Fibroblast of lung (primary cell): ENCODE data around the gene DNAJB12. TPM values are rescaled to one million over a fixed set of nuclear protein-coding genes. Genes with fewer than 3 reads are reported as not detected.

Source experiments
- DNase-seq, 2 donors: peaks; one replicate each; pipeline versions ENCODE4 v3.0.0 to v3.0.0-alpha.2; 2010; ENCODE audit warnings: low read depth in 2 of 2
- H2AFZ ChIP-seq: 2 replicates; pipeline ENCODE4 v1.5.1; 2012; ENCODE audit warnings: low read length, control low read depth, inconsistent platforms
- H3K27ac ChIP-seq: 2 replicates; pipeline ENCODE4 v1.5.1; 2011; ENCODE audit warnings: low read length, control low read depth; ENCODE audit not compliant: insufficient read depth
- H3K27me3 ChIP-seq: 2 replicates; pipeline ENCODE4 v1.5.1; 2011; ENCODE audit warnings: mild to moderate bottlenecking, low read length; ENCODE audit not compliant: control insufficient read depth, insufficient read depth
- H3K36me3 ChIP-seq: 2 replicates; pipeline ENCODE4 v1.5.1; 2011; ENCODE audit warnings: low read length; ENCODE audit not compliant: control insufficient read depth, insufficient read depth
- H3K4me1 ChIP-seq: 2 replicates; pipeline ENCODE4 v1.5.1; 2011; ENCODE audit warnings: low read length; ENCODE audit not compliant: control insufficient read depth, insufficient read depth; ENCODE audit errors: extremely low read depth
- H3K4me2 ChIP-seq: 2 replicates; pipeline ENCODE4 v1.5.1; 2011; ENCODE audit warnings: low read length, control low read depth; ENCODE audit not compliant: insufficient read depth; ENCODE audit errors: extremely low read depth
- H3K4me3 ChIP-seq, 4 experiments: fragments of 200-600 bp in 1 of 4; sonication (generic) in 1 of 4; replicated peaks in 1 of 4; 2 replicates each; pipeline ENCODE4 v1.5.1; 2011 to 2016; ENCODE audit warnings: low read length in 4 of 4, low read depth in 3 of 4, mild to moderate bottlenecking in 3 of 4, control low read depth in 2 of 4, inconsistent platforms in 1 of 4, mixed read lengths in 1 of 4; ENCODE audit not compliant: insufficient read depth in 1 of 4; ENCODE audit errors: control extremely low read depth in 1 of 4
- H3K79me2 ChIP-seq: 2 replicates; pipeline ENCODE4 v1.5.1; 2012; ENCODE audit warnings: mild to moderate bottlenecking, low read length, inconsistent platforms; ENCODE audit not compliant: control insufficient read depth, insufficient read depth
- H3K9ac ChIP-seq: 2 replicates; pipeline ENCODE4 v1.5.1; 2011; ENCODE audit warnings: mild to moderate bottlenecking, low read length, control low read depth; ENCODE audit not compliant: insufficient read depth
- H3K9me3 ChIP-seq: 2 replicates; pipeline ENCODE4 v1.5.1; 2012; ENCODE audit warnings: low read depth, low read length; ENCODE audit not compliant: control insufficient read depth, insufficient read depth
- H4K20me1 ChIP-seq: 2 replicates; pipeline ENCODE4 v1.5.1; 2011; ENCODE audit warnings: low read length; ENCODE audit not compliant: control insufficient read depth, insufficient read depth; ENCODE audit errors: extremely low read depth
- CTCF ChIP-seq, 2 donors: IDR thresholded peaks in 1 of 2; conservative IDR thresholded peaks in 1 of 2; 1 replicate in 1 of 2; 2 replicates in 1 of 2; pipeline ENCODE4 v1.5.1; 2011 to 2012; ENCODE audit warnings: low read length in 2 of 2, control low read depth in 1 of 2, inconsistent platforms in 1 of 2, low read depth in 1 of 2, mild to moderate bottlenecking in 1 of 2
- EZH2 ChIP-seq: IDR thresholded peaks from 2 replicates; pipeline ENCODE4 v1.5.1; 2012; ENCODE audit warnings: low read length, control low read depth, mild to moderate bottlenecking; ENCODE audit errors: missing control alignments
- polyA plus RNA-seq, 2 donors: library from polyadenylated mRNA; depleted of rRNA in 1 of 2; stranded (reverse) in 1 of 2; unstranded in 1 of 2; fragments of >200 nt; gene quantifications; 2 replicates each; pipeline ENCODE4 v1.2.1, GENCODE V29; 2011 to 2012; ENCODE audit warnings: missing spikeins in 1 of 2
- total RNA-seq: library from RNA; depleted of rRNA; stranded (reverse); fragments of >200 nt; gene quantifications from 2 replicates; pipeline ENCODE4 v1.2.1, GENCODE V29; 2014

DNAJB12 gene
- total and polyA plus RNA-seq, 2 donors (not counting 1 experiment from before 2014, with no cell fraction given), result 17.2 to 26.3 TPM

- Histone ChIP-seq H3K4me1 (no peaks in the 10 kb centered on the region), H4K20me1 (no peaks in the 10 kb centered on the region), H3K9ac (no peak overlapping the region), H3K36me3 (peaks cover 14% of the 10 kb centered on the region), H3K4me3 (no peak overlapping the region), H3K79me2 (no peaks in the 10 kb centered on the region), H3K27me3 (no peaks in the 10 kb centered on the region), H3K4me2 (no peak overlapping the region), H3K27ac (no peak overlapping the region), H3K9me3 (no peaks in the 10 kb centered on the region), H2AFZ (no peak overlapping the region)
- DNase-seq, result no peak
- no peak for TF ChIP-seq EZH2
Observed at GRCh38 chr10:72342911-72343310, 11.8 kb downstream of the DNAJB12 start.

- peaks cover 12% of the 10 kb centered on the region for H3K4me1 ChIP-seq
- H3K4me2 ChIP-seq, result no peak overlapping the region
- H3K9me3 ChIP-seq, result no peaks in the 10 kb centered on the region
- no peak overlapping the region for H3K4me3 ChIP-seq
- no peaks in the 10 kb centered on the region for H3K27me3 ChIP-seq
- H3K36me3 ChIP-seq, result peaks cover 22% of the 10 kb centered on the region
- H3K79me2 ChIP-seq, result no peaks in the 10 kb centered on the region
- no peak overlapping the region for H3K27ac ChIP-seq
- TF ChIP-seq CTCF (conservative IDR thresholded peaks at IDR 0.05 in 1 of 2, IDR thresholded peaks at IDR 0.05 in 1 of 2; ENCODE audit: low read depth in 1 of 2, low read length in 2 of 2) (peak; percentile 86 to 96), EZH2 (no peak)
- DNase-seq, result peak in 1 of 2 donors; percentile 47
- no peaks in the 10 kb centered on the region for H4K20me1 ChIP-seq
- H3K9ac ChIP-seq, result no peak overlapping the region
- H2AFZ ChIP-seq, result no peak overlapping the region
Observed at GRCh38 chr10:72340510-72341261, 14.0 kb downstream of the DNAJB12 start.

GRCh38 chr10:72338180-72338579 lies 16.5 kb downstream of the DNAJB12 start:
- no peak for DNase-seq
- no peak overlapping the region for H2AFZ ChIP-seq
- no peaks in the 10 kb centered on the region for H3K27me3 ChIP-seq
- H3K79me2 ChIP-seq, result no peaks in the 10 kb centered on the region
- H3K36me3 ChIP-seq, result peaks cover 28% of the 10 kb centered on the region
- H3K9ac ChIP-seq, result no peak overlapping the region
- no peaks in the 10 kb centered on the region for H3K9me3 ChIP-seq
- no peak for TF ChIP-seq EZH2
- H4K20me1 ChIP-seq, result no peaks in the 10 kb centered on the region
- no peak overlapping the region for H3K4me2 ChIP-seq
- no peak overlapping the region for H3K27ac ChIP-seq
- no peak overlapping the region for H3K4me3 ChIP-seq
- H3K4me1 ChIP-seq, result peaks cover 25% of the 10 kb centered on the region

GRCh38 chr10:72337722-72338121 lies 17.0 kb downstream of the DNAJB12 start:
- H3K4me1 ChIP-seq, result peaks cover 25% of the 10 kb centered on the region
- H3K27ac ChIP-seq, result no peak overlapping the region
- H3K79me2 ChIP-seq, result no peaks in the 10 kb centered on the region
- no peaks in the 10 kb centered on the region for H3K27me3 ChIP-seq
- TF ChIP-seq CTCF (conservative IDR thresholded peaks at IDR 0.05 in 1 of 2, IDR thresholded peaks at IDR 0.05 in 1 of 2; ENCODE audit: low read depth in 1 of 2, low read length in 2 of 2), result no peak
- H4K20me1 ChIP-seq, result no peaks in the 10 kb centered on the region
- no peak overlapping the region for H3K4me3 ChIP-seq
- no peak overlapping the region for H3K9ac ChIP-seq
- no peak for DNase-seq
- no peaks in the 10 kb centered on the region for H3K9me3 ChIP-seq
- H2AFZ ChIP-seq, result no peak overlapping the region
- H3K4me2 ChIP-seq, result no peak overlapping the region
- H3K36me3 ChIP-seq, result peaks cover 27% of the 10 kb centered on the region
